ENCODE measurements around the gene RAPGEFL1.
A peak's percentile ranks its signal among the peaks of the same experiment; 100 is the strongest.

Gene RAPGEFL1

DNA sequence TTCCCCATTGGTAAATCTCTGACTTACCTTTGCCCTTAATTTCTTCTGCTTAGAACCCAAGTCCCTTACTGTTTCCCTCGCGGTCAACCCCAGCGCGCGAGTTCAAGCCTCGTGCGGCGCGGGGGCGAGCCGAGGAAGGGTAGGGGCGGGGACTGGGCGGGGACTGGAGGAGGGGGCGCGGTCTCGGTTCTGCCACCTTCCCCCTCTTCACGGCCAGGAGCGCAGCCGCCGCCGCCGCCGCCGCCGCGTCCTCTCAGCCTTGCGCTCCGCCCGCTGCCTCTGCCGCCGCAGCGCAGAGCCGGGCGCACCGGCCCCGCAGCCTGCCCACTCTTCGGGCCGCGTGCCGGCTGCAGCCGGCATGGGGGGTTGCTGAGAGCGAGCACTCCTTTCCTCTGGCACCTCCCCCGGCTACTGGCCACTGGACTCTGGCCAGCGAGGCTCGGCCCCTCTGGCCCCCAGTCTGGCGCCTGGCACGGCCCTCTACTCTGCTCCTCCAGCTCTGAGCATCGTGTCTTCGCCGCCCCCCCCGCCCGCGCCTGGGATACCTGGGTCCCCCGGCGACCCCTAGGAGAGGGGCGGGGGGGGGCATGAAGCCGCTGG, at the start of gene RAPGEFL1:
Gene RAPGEFL1 (plus strand): TSS at position 196 of the 600 bp plus-strand sequence. CDS start 392 bp downstream, at position 588.
- peak; percentile 82 for DNase-seq (ENCODE audit: extremely low read depth, insufficient read length)
- H3K36me3 ChIP-seq (ENCODE audit: control insufficient read depth, insufficient read depth, low read length): peaks cover 6% of the 10 kb centered on the region
- H3K4me3 ChIP-seq (replicated peaks; ENCODE audit: low read depth, low read length): peak within 1 kb of the TSS; percentile 29; the same call in 1 of the 2 replicates
- H3K27me3 ChIP-seq (replicated peaks; ENCODE audit: control insufficient read depth, insufficient read depth, low read length): no peaks in the 10 kb centered on the region
- TF ChIP-seq, protein P1, sequence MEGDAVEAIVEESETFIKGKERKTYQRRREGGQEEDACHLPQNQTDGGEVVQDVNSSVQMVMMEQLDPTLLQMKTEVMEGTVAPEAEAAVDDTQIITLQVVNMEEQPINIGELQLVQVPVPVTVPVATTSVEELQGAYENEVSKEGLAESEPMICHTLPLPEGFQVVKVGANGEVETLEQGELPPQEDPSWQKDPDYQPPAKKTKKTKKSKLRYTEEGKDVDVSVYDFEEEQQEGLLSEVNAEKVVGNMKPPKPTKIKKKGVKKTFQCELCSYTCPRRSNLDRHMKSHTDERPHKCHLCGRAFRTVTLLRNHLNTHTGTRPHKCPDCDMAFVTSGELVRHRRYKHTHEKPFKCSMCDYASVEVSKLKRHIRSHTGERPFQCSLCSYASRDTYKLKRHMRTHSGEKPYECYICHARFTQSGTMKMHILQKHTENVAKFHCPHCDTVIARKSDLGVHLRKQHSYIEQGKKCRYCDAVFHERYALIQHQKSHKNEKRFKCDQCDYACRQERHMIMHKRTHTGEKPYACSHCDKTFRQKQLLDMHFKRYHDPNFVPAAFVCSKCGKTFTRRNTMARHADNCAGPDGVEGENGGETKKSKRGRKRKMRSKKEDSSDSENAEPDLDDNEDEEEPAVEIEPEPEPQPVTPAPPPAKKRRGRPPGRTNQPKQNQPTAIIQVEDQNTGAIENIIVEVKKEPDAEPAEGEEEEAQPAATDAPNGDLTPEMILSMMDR (IDR thresholded peaks at IDR 0.05; ENCODE audit: insufficient read depth, low read length, poor library complexity, severe bottlenecking): no peak

GRCh38 chr17:40129498-40129897, 47.8 kb upstream of the RAPGEFL1 start:
- no peaks in the 10 kb centered on the region for H3K27me3 ChIP-seq (replicated peaks; ENCODE audit: control insufficient read depth, insufficient read depth, low read length)
- H3K4me3 ChIP-seq (replicated peaks; ENCODE audit: low read depth, low read length): no peak overlapping the region
- TF ChIP-seq, protein P1 (IDR thresholded peaks at IDR 0.05; ENCODE audit: insufficient read depth, low read length, poor library complexity, severe bottlenecking): no peak
- peaks cover 26% of the 10 kb centered on the region for H3K36me3 ChIP-seq (ENCODE audit: control insufficient read depth, insufficient read depth, low read length)
- no peak for DNase-seq (ENCODE audit: extremely low read depth, insufficient read length)

DNA sequence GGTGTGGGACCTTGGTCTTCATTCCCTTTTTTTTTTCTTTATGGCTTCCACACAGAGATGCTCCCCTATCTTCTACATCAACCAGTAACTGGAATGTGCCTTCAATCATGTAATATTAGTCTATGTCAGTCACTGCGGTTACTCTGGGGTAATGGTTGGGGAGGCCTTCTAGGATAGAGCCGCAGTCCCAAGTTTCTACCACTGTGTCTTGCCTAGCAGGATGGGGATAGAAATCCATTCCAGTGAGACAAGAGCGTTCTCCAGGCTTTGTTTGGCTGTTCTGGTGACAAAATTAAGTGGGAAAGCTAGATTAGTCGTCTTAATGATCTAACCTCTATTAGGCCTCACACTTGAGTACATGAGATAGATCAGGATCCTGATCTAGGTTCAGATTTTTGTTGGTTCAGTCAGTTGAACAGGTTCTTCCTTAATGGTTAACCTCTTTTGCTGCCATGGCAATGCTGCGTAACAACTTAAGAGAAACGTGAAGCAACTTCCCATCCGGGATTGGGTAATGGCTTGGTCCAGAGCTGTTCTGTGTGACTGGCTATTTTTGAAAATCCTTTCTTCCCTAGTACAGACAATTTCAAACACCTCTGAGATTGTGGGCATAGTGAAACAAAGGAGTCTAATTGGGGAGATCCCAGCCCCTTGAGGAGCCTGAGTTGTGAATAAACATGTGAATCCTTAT, 46.8 kb upstream of the RAPGEFL1 start:
- no peak for DNase-seq (ENCODE audit: extremely low read depth, insufficient read length)
- Histone ChIP-seq H3K4me3 (replicated peaks; ENCODE audit: low read depth, low read length) (no peak overlapping the region), H3K27me3 (replicated peaks; ENCODE audit: control insufficient read depth, insufficient read depth, low read length) (no peaks in the 10 kb centered on the region), H3K36me3 (ENCODE audit: control insufficient read depth, insufficient read depth, low read length) (peaks cover 28% of the 10 kb centered on the region)
- TF ChIP-seq, protein P1 (IDR thresholded peaks at IDR 0.05; ENCODE audit: insufficient read depth, low read length, poor library complexity, severe bottlenecking): no peak

DNA sequence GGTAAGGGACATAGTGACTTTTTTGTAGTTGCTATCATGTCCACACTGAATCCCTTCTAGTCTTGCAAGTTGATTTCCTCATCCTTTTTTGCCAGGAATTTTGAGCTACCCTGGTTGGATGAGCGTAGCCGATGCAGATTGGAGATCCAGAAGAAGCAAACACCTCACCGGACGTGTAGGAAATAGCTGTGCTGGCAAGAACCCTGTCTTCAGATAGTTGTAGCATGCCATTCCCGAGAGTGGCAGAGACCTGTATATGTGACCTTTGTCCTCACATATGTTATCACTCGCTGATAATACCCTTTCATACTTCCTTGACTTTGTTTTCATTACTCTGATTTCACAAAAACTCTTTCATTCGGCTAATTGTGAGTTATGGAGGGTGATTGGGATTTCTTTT, 43.1 kb upstream of the RAPGEFL1 start:
- no peak for DNase-seq (ENCODE audit: extremely low read depth, insufficient read length)
- no peak overlapping the region for H3K4me3 ChIP-seq (replicated peaks; ENCODE audit: low read depth, low read length)
- TF ChIP-seq, protein P1 (IDR thresholded peaks at IDR 0.05; ENCODE audit: insufficient read depth, low read length, poor library complexity, severe bottlenecking): no peak
- peaks cover 22% of the 10 kb centered on the region for H3K36me3 ChIP-seq (ENCODE audit: control insufficient read depth, insufficient read depth, low read length)
- no peaks in the 10 kb centered on the region for H3K27me3 ChIP-seq (replicated peaks; ENCODE audit: control insufficient read depth, insufficient read depth, low read length)

- TF ChIP-seq, protein P1 (IDR thresholded peaks at IDR 0.05; ENCODE audit: insufficient read depth, low read length, poor library complexity, severe bottlenecking): no peak
- H3K27me3 ChIP-seq (replicated peaks; ENCODE audit: control insufficient read depth, insufficient read depth, low read length): no peaks in the 10 kb centered on the region
- no peak overlapping the region for H3K4me3 ChIP-seq (replicated peaks; ENCODE audit: low read depth, low read length)
- peaks cover 17% of the 10 kb centered on the region for H3K36me3 ChIP-seq (ENCODE audit: control insufficient read depth, insufficient read depth, low read length)
- no peak for DNase-seq (ENCODE audit: extremely low read depth, insufficient read length)
Measured at GRCh38 chr17:40135817-40136216, 41.5 kb upstream of the RAPGEFL1 start.
